Measurements from ENCODE around the gene CAPN11.
"Not testable (repeated sequence)": the region's sequence is repeated elsewhere in the genome, so short reads cannot be mapped to it uniquely, and the experiment has no call there.

Gene CAPN11

GRCh38 chr6:44228836-44229235 is 70.2 kb downstream of the CAPN11 start:
- TF ChIP-seq CTCF (IDR thresholded peaks at IDR 0.05; ENCODE audit: low read depth, low read length, missing control alignments), result no peak
- in situ Hi-C loops (cut with HindIII; ENCODE audit: low sequenced_read_pairs), result no loop called here
- DNase-seq (ENCODE audit: low read depth), result no peak
- no peak overlapping the region for H3K4me3 ChIP-seq (ENCODE audit: low read depth, low read length)

- TF ChIP-seq CTCF (IDR thresholded peaks at IDR 0.05; ENCODE audit: low read depth, low read length, missing control alignments), result no peak
- in situ Hi-C loops (cut with HindIII; ENCODE audit: low sequenced_read_pairs), result no loop called here
- no peak for DNase-seq (ENCODE audit: low read depth)
- no peak overlapping the region for H3K4me3 ChIP-seq (ENCODE audit: low read depth, low read length)
Measured at GRCh38 chr6:44229376-44230033, 70.9 kb downstream of the CAPN11 start.

- no peak for TF ChIP-seq CTCF (IDR thresholded peaks at IDR 0.05; ENCODE audit: low read depth, low read length, missing control alignments)
Measured at GRCh38 chr6:44230034-44230675, 71.5 kb downstream of the CAPN11 start.

GRCh38 chr6:44231426-44231825 is 72.8 kb downstream of the CAPN11 start:
- H3K4me3 ChIP-seq (ENCODE audit: low read depth, low read length); in situ Hi-C loops (cut with HindIII; ENCODE audit: low sequenced_read_pairs); DNase-seq (ENCODE audit: low read depth): not testable (repeated sequence)

More at GRCh38 chr6:44230034-44230675, 71.5 kb downstream of the CAPN11 start:
- DNase-seq (ENCODE audit: low read depth), result no peak
- no peak overlapping the region for H3K4me3 ChIP-seq (ENCODE audit: low read depth, low read length)
- in situ Hi-C loops (cut with HindIII; ENCODE audit: low sequenced_read_pairs), result no loop called here

- in situ Hi-C loops (cut with HindIII; ENCODE audit: low sequenced_read_pairs), result no loop called here
- no peak for DNase-seq (ENCODE audit: low read depth)
- no peak overlapping the region for H3K4me3 ChIP-seq (ENCODE audit: low read depth, low read length)
- no peak for TF ChIP-seq CTCF (IDR thresholded peaks at IDR 0.05; ENCODE audit: low read depth, low read length, missing control alignments)
Measured at GRCh38 chr6:44232676-44233566, 74.3 kb downstream of the CAPN11 start.

GRCh38 chr6:44233567-44234100 is 75.0 kb downstream of the CAPN11 start:
- TF ChIP-seq CTCF (IDR thresholded peaks at IDR 0.05; ENCODE audit: low read depth, low read length, missing control alignments), result no peak
- in situ Hi-C loops (cut with HindIII; ENCODE audit: low sequenced_read_pairs), result no loop called here
- H3K4me3 ChIP-seq (ENCODE audit: low read depth, low read length), result no peak overlapping the region
- DNase-seq (ENCODE audit: low read depth), result no peak
